HL-60/S4 treated with phorbol 12-myristate 13-acetate at 8.2 ng/mL for 4 days and 3 days (cell line): Measurements from ENCODE around the gene TSPAN18.

Experiments
- in situ Hi-C: fragments of 300-500 bp; cut with MboI; formaldehyde crosslinking; loops from 2 replicates; pipeline ENCODE4 v1.15.0; 2022; ENCODE audit warnings: low sequenced_read_pairs

TSPAN18 gene

GRCh38 chr11:44726283-44727113 lies at the start of gene TSPAN18:
Gene TSPAN18 (plus strand): TSS chr11:44726962. CDS start chr11:44906417, 179,455 bp downstream.
- in situ Hi-C loops, result no loop called here

- in situ Hi-C loops, result no loop called here
Observed at GRCh38 chr11:44680982-44681597, 45.7 kb upstream of the TSPAN18 start.

- in situ Hi-C loops, result no loop called here
Observed at GRCh38 chr11:44681698-44682097, 45.1 kb upstream of the TSPAN18 start.

GRCh38 chr11:44684859-44685281 lies 41.9 kb upstream of the TSPAN18 start:
- in situ Hi-C loops, result no loop called here

- in situ Hi-C loops, result no loop called here
Observed at GRCh38 chr11:44687388-44687787, 39.4 kb upstream of the TSPAN18 start.

- in situ Hi-C loops, result no loop called here
Observed at GRCh38 chr11:44689265-44689664, 37.5 kb upstream of the TSPAN18 start.

- in situ Hi-C loops, result no loop called here
Observed at GRCh38 chr11:44690651-44691050, 36.1 kb upstream of the TSPAN18 start.

- in situ Hi-C loops, result no loop called here
Observed at GRCh38 chr11:44692460-44692859, 34.3 kb upstream of the TSPAN18 start.

- in situ Hi-C loops, result no loop called here
Observed at GRCh38 chr11:44693654-44694119, 33.1 kb upstream of the TSPAN18 start.

- in situ Hi-C loops, result no loop called here
Observed at GRCh38 chr11:44694443-44694842, 32.3 kb upstream of the TSPAN18 start.

GRCh38 chr11:44695169-44695833 lies 31.5 kb upstream of the TSPAN18 start:
- in situ Hi-C loops, result no loop called here

- in situ Hi-C loops, result no loop called here
Observed at GRCh38 chr11:44698252-44698912, 28.4 kb upstream of the TSPAN18 start.

- in situ Hi-C loops, result no loop called here
Observed at GRCh38 chr11:44699497-44700408, 27.0 kb upstream of the TSPAN18 start.

- in situ Hi-C loops, result no loop called here
Observed at GRCh38 chr11:44701276-44701675, 25.5 kb upstream of the TSPAN18 start.

GRCh38 chr11:44702889-44703288 lies 23.9 kb upstream of the TSPAN18 start:
- in situ Hi-C loops, result no loop called here

GRCh38 chr11:44707094-44707493 lies 19.7 kb upstream of the TSPAN18 start:
- in situ Hi-C loops, result no loop called here

- in situ Hi-C loops, result no loop called here
Observed at GRCh38 chr11:44708009-44708408, 18.8 kb upstream of the TSPAN18 start.

- in situ Hi-C loops, result no loop called here
Observed at GRCh38 chr11:44708523-44709280, 18.1 kb upstream of the TSPAN18 start.

GRCh38 chr11:44709281-44709562 lies 17.5 kb upstream of the TSPAN18 start:
- in situ Hi-C loops, result no loop called here

GRCh38 chr11:44709966-44710365 lies 16.8 kb upstream of the TSPAN18 start:
- in situ Hi-C loops, result no loop called here
